Tibial nerve (tissue), 4 donors: ENCODE results near the gene TAOK1. TPM values are rescaled to one million over a fixed set of nuclear protein-coding genes. Genes with fewer than 3 reads are reported as not detected.

Experiments used
- DNase-seq, 2 donors: peaks; one replicate each; pipeline ENCODE4 v3.0.0-alpha.2; 2019; ENCODE audit warnings: low spot score in 2 of 2
- H3K27ac ChIP-seq, 4 donors: fragments of 200-600 bp; sonication (generic) in 3 of 4; one replicate each; pipeline ENCODE4 v1.5.1; 2017 to 2019; ENCODE audit warnings: mild to moderate bottlenecking in 1 of 4
- H3K27me3 ChIP-seq, 2 donors: fragments of 200-600 bp; sonication (generic) in 1 of 2; one replicate each; pipeline versions ENCODE4 v1.5.1 to v1.6.0; 2017 to 2019
- H3K36me3 ChIP-seq, 3 donors: fragments of 200-600 bp; sonication (generic); one replicate each; pipeline ENCODE4 v1.5.1; 2018 to 2019
- H3K4me1 ChIP-seq, 4 donors: fragments of 200-600 bp; sonication (generic) in 3 of 4; one replicate each; pipeline ENCODE4 v1.5.1; 2017 to 2019
- H3K4me3 ChIP-seq, 4 donors: fragments of 200-600 bp; sonication (generic) in 3 of 4; one replicate each; pipeline ENCODE4 v1.5.1; 2017 to 2019; ENCODE audit warnings: mild to moderate bottlenecking in 1 of 4, moderate library complexity in 1 of 4
- H3K9me3 ChIP-seq, 4 donors: fragments of 200-600 bp; sonication (generic) in 3 of 4; one replicate each; pipeline ENCODE4 v1.5.1; 2017 to 2019
- EP300 ChIP-seq, 2 donors: sonication (generic); formaldehyde crosslinking; IDR thresholded peaks; one replicate each; pipeline ENCODE4 v1.6.1; 2017; ENCODE audit warnings: antibody characterized with exemption in 2 of 2, mild to moderate bottlenecking in 1 of 2
- POLR2A ChIP-seq, 2 donors: fragments of 450-650 bp; IDR thresholded peaks; one replicate each; pipeline ENCODE4 v1.6.1; 2017; ENCODE audit warnings: antibody characterized with exemption in 2 of 2, mild to moderate bottlenecking in 2 of 2, moderate library complexity in 2 of 2
- WGBS, 2 donors: methylation state at CpG; one replicate each; pipeline ENCODE4 v1.1.5; 2018; 5-methylcytosine and 5-hydroxymethylcytosine counted together
- total RNA-seq, 4 donors: library from RNA; depleted of rRNA; stranded (reverse); fragments of >200 nt; gene quantifications; one replicate each; pipeline ENCODE4 v1.1.0, GENCODE V29; 2016
- TF ChIP-seq, protein P1 (sequence below), 5 experiments: fragments of 200-600 bp in 3 of 5; fragments of 450-650 bp in 2 of 5; sonication (generic) in 3 of 5; IDR thresholded peaks; one replicate each; pipeline ENCODE4 v1.5.1; 2016 to 2019; ENCODE audit warnings: antibody characterized with exemption in 5 of 5, mild to moderate bottlenecking in 3 of 5, moderate library complexity in 2 of 5

The TAOK1 gene
- total RNA-seq, 4 donors from 2014 or later: 63.0 to 86.1 (median 73.7) TPM

GRCh38 chr17:29590411-29591145 is 200.4 kb downstream of the TAOK1 start:
- TF ChIP-seq POLR2A (IDR thresholded peaks at IDR 0.05): no peak
- TF ChIP-seq EP300 (IDR thresholded peaks at IDR 0.05): no peak
- TF ChIP-seq, protein P1, sequence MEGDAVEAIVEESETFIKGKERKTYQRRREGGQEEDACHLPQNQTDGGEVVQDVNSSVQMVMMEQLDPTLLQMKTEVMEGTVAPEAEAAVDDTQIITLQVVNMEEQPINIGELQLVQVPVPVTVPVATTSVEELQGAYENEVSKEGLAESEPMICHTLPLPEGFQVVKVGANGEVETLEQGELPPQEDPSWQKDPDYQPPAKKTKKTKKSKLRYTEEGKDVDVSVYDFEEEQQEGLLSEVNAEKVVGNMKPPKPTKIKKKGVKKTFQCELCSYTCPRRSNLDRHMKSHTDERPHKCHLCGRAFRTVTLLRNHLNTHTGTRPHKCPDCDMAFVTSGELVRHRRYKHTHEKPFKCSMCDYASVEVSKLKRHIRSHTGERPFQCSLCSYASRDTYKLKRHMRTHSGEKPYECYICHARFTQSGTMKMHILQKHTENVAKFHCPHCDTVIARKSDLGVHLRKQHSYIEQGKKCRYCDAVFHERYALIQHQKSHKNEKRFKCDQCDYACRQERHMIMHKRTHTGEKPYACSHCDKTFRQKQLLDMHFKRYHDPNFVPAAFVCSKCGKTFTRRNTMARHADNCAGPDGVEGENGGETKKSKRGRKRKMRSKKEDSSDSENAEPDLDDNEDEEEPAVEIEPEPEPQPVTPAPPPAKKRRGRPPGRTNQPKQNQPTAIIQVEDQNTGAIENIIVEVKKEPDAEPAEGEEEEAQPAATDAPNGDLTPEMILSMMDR (IDR thresholded peaks at IDR 0.05): no peak
- H3K4me3 ChIP-seq: peak overlapping the region; percentile 39 to 96 (median 56)
- no peaks in the 10 kb centered on the region for H3K9me3 ChIP-seq
- DNase-seq: no peak
- H3K27ac ChIP-seq: peak overlapping the region; percentile 72 to 97 (median 92)
- no peaks in the 10 kb centered on the region for H3K36me3 ChIP-seq
- H3K27me3 ChIP-seq: no peaks in the 10 kb centered on the region
- peaks cover 0 to 84% (median 64%) of the 10 kb centered on the region in 4 donors for H3K4me1 ChIP-seq
- WGBS, 2 donors: 9 to 10% methylated on average over 20 to 30 of the region's 30 CpGs

- peak in 1 of 2 donors; percentile 52 for DNase-seq
- Histone ChIP-seq H3K27ac (peak overlapping the region; percentile 72 to 97 (median 92)), H3K9me3 (no peaks in the 10 kb centered on the region), H3K36me3 (no peaks in the 10 kb centered on the region), H3K4me1 (peaks cover 0 to 84% (median 60%) of the 10 kb centered on the region in 4 donors), H3K4me3 (peak overlapping the region; percentile 39 to 96 (median 56)), H3K27me3 (no peaks in the 10 kb centered on the region)
- 0 to 1% methylated on average over 27 to 31 of the region's 31 CpGs for WGBS, 2 donors
- no peak for TF ChIP-seq POLR2A (IDR thresholded peaks at IDR 0.05)
- TF ChIP-seq, protein P1 (IDR thresholded peaks at IDR 0.05): no peak
- TF ChIP-seq EP300 (IDR thresholded peaks at IDR 0.05): peak in 1 of 2 donors; percentile 67
Measured at GRCh38 chr17:29591146-29591736, 201.1 kb downstream of the TAOK1 start.

GRCh38 chr17:29591737-29592608 is 201.8 kb downstream of the TAOK1 start:
- no peaks in the 10 kb centered on the region for H3K9me3 ChIP-seq
- peak in 1 of 2 donors; percentile 34 for TF ChIP-seq EP300 (IDR thresholded peaks at IDR 0.05)
- TF ChIP-seq, protein P1 (IDR thresholded peaks at IDR 0.05): peak; percentile 95 to 98 (median 97)
- no peak for TF ChIP-seq POLR2A (IDR thresholded peaks at IDR 0.05)
- peak overlapping the region; percentile 72 to 97 (median 92) for H3K27ac ChIP-seq
- 8 to 13% methylated on average over 25 of the region's 25 CpGs for WGBS, 2 donors
- peak overlapping the region; percentile 39 to 96 (median 56) for H3K4me3 ChIP-seq
- H3K36me3 ChIP-seq: no peaks in the 10 kb centered on the region
- peaks cover 0 to 84% (median 60%) of the 10 kb centered on the region in 4 donors for H3K4me1 ChIP-seq
- no peaks in the 10 kb centered on the region for H3K27me3 ChIP-seq
- peak; percentile 77 to 85 for DNase-seq

DNA sequence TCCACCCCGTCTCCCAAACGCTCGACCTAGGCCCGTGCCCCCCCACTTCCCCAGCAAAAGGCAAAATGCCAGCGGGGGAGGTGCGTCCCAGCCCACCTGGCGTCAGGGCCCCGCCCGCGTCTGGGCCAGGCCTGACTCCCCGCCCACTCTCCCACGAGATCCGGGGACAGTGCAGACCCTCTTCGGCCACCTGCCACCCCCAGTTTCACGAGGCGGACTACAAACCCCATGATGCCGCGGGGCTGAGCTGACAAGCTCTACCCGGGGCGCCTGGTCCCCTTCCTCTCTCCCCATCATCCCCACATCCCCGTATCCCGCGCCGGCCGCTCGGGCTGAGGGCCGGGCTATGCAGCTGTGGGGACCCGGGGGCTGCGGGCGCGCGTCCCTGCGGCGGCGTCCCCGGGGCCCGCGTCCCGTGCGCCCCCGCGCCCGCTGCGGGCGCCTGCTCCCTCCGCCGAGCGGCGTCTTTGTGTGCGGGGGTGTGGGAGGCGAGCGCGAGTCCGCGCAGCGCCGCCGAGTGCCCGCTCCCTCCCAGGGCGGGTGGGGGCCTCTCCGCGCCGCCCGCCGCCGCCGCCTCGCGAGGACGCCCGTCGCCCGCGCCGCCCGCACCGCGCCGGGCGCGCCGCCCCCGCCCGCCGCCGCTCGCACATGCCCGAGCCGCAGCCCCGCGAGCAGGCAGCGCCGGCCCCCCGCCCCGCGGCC is 202.8 kb downstream of the TAOK1 start, which contains the start of gene ANKRD13B:
Gene ANKRD13B (plus strand): TSS at position 283 of the 702 bp plus-strand sequence. CDS start 490 bp downstream, outside the sequence.
- 0 to 1% methylated on average over 15 to 34 of the region's 96 CpGs for whole genome bisulfite sequencing, 2 donors
- Histone ChIP-seq H3K4me3 (peak within 1 kb of the TSS; percentile 39 to 96 (median 70)), H3K9me3 (no peaks in the 10 kb centered on the region), H3K27ac (peak within 1 kb of the TSS; percentile 74 to 97 (median 92)), H3K36me3 (no peaks in the 10 kb centered on the region), H3K27me3 (no peaks in the 10 kb centered on the region), H3K4me1 (peaks cover 0 to 84% (median 58%) of the 10 kb centered on the region in 4 donors)
- no peak for DNase-seq
- TF ChIP-seq EP300 (IDR thresholded peaks at IDR 0.05): no peak
- no peak for TF ChIP-seq POLR2A (IDR thresholded peaks at IDR 0.05)
- TF ChIP-seq, protein P1 (IDR thresholded peaks at IDR 0.05): no peak
